Calu3 (cell line): ENCODE results near the gene LRIG2. TPM values are rescaled to one million over a fixed set of nuclear protein-coding genes. Genes with fewer than 3 reads are reported as not detected.

Experiments used
- BruUV-seq: library from RNA; stranded (reverse); fragments of 400-500 nt; replicated peaks from 2 replicates; lab custom pipeline; 2021; lab: Mats Ljungman, UMichigan
- CTCF ChIA-PET: fragments of 300-600 bp; sonication (Branson Sonifier 250); formaldehyde crosslinking; loops from one replicate; lab custom pipeline; 2022; ENCODE audit warnings: antibody characterized with exemption; lab: Charles Lee
- DNase-seq: peaks from one replicate; pipeline ENCODE4 v3.0.0; 2022
- H3K27ac Mint-ChIP-seq: one replicate; pipeline ENCODE4 v1.8.0; 2022; ENCODE audit warnings: mixed read lengths; ENCODE audit not compliant: unreplicated experiment
- H3K27me3 Mint-ChIP-seq: one replicate; pipeline ENCODE4 v1.8.0; 2022; ENCODE audit warnings: mixed read lengths; ENCODE audit not compliant: unreplicated experiment
- H3K36me3 Mint-ChIP-seq: one replicate; pipeline ENCODE4 v1.8.0; 2022; ENCODE audit warnings: mild to moderate bottlenecking, moderate library complexity, mixed read lengths; ENCODE audit not compliant: insufficient read depth, unreplicated experiment
- H3K4me1 Mint-ChIP-seq: one replicate; pipeline ENCODE4 v1.8.0; 2022; ENCODE audit warnings: mild to moderate bottlenecking, low read depth, mixed read lengths; ENCODE audit not compliant: unreplicated experiment
- H3K4me3 Mint-ChIP-seq: one replicate; pipeline ENCODE4 v1.8.0; 2022; ENCODE audit warnings: mild to moderate bottlenecking, low read depth, moderate library complexity, mixed read lengths; ENCODE audit not compliant: unreplicated experiment
- H3K9me3 Mint-ChIP-seq: one replicate; pipeline ENCODE4 v1.8.0; 2022; ENCODE audit warnings: low read depth, mixed read lengths; ENCODE audit not compliant: unreplicated experiment
- CTCF ChIP-seq: fragments of 200-600 bp; IDR thresholded peaks from one replicate; pipeline ENCODE4 v1.8.0; 2022; ENCODE audit warnings: antibody characterized with exemption; ENCODE audit not compliant: unreplicated experiment
- intact Hi-C: fragments of 100-400 bp; cut with micrococcal nuclease; formaldehyde crosslinking; loops from one replicate; pipeline ENCODE4 v1.10.0; 2022; ENCODE audit not compliant: unreplicated experiment
- total RNA-seq: library from RNA; stranded (reverse); gene quantifications from 2 replicates; pipeline ENCODE4 v1.2.3, GENCODE V29; 2022

Gene LRIG2
- total RNA-seq, 1 experiment from 2014 or later: 11.0 TPM

GRCh38 chr1:113086541-113086940, 13.5 kb downstream of the LRIG2 start:
- Mint-ChIP-seq H3K27ac (no peak overlapping the region), H3K4me1 (no peaks in the 10 kb centered on the region), H3K4me3 (no peak overlapping the region), H3K36me3 (peaks cover 5% of the 10 kb centered on the region), H3K9me3 (no peaks in the 10 kb centered on the region), H3K27me3 (no peaks in the 10 kb centered on the region)
- no peak for TF ChIP-seq CTCF
- CTCF ChIA-PET: no interaction called here
- BruUV-seq: no TSS peak
- intact Hi-C loops: no loop called here
- no peak for DNase-seq

- TF ChIP-seq CTCF: no peak
- H3K27me3 Mint-ChIP-seq: no peaks in the 10 kb centered on the region
- H3K9me3 Mint-ChIP-seq: no peaks in the 10 kb centered on the region
- H3K36me3 Mint-ChIP-seq: peaks cover 5% of the 10 kb centered on the region
- no peak overlapping the region for H3K27ac Mint-ChIP-seq
- no peaks in the 10 kb centered on the region for H3K4me1 Mint-ChIP-seq
- no TSS peak for BruUV-seq
- CTCF ChIA-PET: no interaction called here
- H3K4me3 Mint-ChIP-seq: no peak overlapping the region
- no peak for DNase-seq
- intact Hi-C loops: no loop called here
Measured at GRCh38 chr1:113088972-113089371, 16.0 kb downstream of the LRIG2 start.

DNA sequence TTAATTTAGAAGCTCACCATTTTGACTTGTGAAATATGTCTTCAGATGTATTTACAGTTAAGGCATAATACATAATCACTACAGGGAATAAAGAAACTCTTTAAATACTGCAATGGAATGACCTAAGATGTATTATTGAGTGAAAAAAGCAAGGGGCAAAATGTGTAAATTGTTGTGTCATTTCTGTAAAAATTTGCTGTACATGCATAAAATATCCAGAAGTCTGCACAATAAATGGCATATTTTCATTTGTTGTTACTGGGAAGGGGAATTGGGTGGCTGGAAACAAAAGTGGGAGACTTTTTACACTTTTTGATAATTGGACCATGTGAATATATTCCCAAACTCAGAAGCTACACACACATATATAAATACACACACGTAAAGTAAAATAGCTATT, 17.1 kb downstream of the LRIG2 start:
- DNase-seq: no peak
- H3K9me3 Mint-ChIP-seq: no peaks in the 10 kb centered on the region
- CTCF ChIA-PET: interaction anchor here (0.6 to 1.0 kb wide), 2 partner anchors 32 to 283 kb away, joined by 3 to 6 read pairs; no protein-coding TSS in a partner anchor
- no TSS peak for BruUV-seq
- no peaks in the 10 kb centered on the region for H3K4me1 Mint-ChIP-seq
- no peak for TF ChIP-seq CTCF
- intact Hi-C loops: no loop called here
- H3K36me3 Mint-ChIP-seq: peaks cover 5% of the 10 kb centered on the region
- H3K4me3 Mint-ChIP-seq: no peak overlapping the region
- H3K27me3 Mint-ChIP-seq: no peaks in the 10 kb centered on the region
- no peak overlapping the region for H3K27ac Mint-ChIP-seq

- no peaks in the 10 kb centered on the region for H3K9me3 Mint-ChIP-seq
- intact Hi-C loops: no loop called here
- no peak overlapping the region for H3K4me3 Mint-ChIP-seq
- TF ChIP-seq CTCF: no peak
- no peaks in the 10 kb centered on the region for H3K27me3 Mint-ChIP-seq
- CTCF ChIA-PET: no interaction called here
- BruUV-seq: TSS peak; percentile 27
- no peaks in the 10 kb centered on the region for H3K4me1 Mint-ChIP-seq
- H3K27ac Mint-ChIP-seq: no peak overlapping the region
- peaks cover 5% of the 10 kb centered on the region for H3K36me3 Mint-ChIP-seq
- no peak for DNase-seq
Measured at GRCh38 chr1:113091988-113092594, 19.1 kb downstream of the LRIG2 start.
